Esophagus squamous epithelium (tissue), 4 donors: ENCODE data around the gene ABCD3.

Source experiments
- CTCF ChIP-seq, 6 experiments: fragments of 450-650 bp in 4 of 6; fragments of 200-600 bp in 2 of 6; sonication (generic) in 2 of 6; IDR thresholded peaks; one replicate each; pipeline ENCODE4 v1.5.1; 2016 to 2019; ENCODE audit warnings: antibody characterized with exemption in 6 of 6, mild to moderate bottlenecking in 4 of 6, moderate library complexity in 4 of 6
- POLR2A ChIP-seq, 4 donors: fragments of 450-650 bp; IDR thresholded peaks; one replicate each; pipeline ENCODE4 v1.6.1; 2017; ENCODE audit warnings: antibody characterized with exemption in 4 of 4, mild to moderate bottlenecking in 4 of 4, moderate library complexity in 3 of 4

- TF ChIP-seq CTCF (IDR thresholded peaks at IDR 0.05) (no peak), POLR2A (IDR thresholded peaks at IDR 0.05) (no peak)
These were observed 536 bp upstream of the ABCD3 start for GRCh38 chr1:94417728-94417977.
